Activated CD4-positive, alpha-beta T cell treated with anti-CD3 and anti-CD28 coated beads for 36 hours (primary cell): Measurements from ENCODE around the gene TAF4B. TPM values are rescaled to one million over a fixed set of nuclear protein-coding genes. Genes with fewer than 3 reads are reported as not detected.
"Not testable (repeated sequence)": the region's sequence is repeated elsewhere in the genome, so short reads cannot be mapped to it uniquely, and the experiment has no call there.

Source experiments
- ATAC-seq: fragments of 200-7000 bp; cut with Tn5 transposase; one replicate; pipeline ENCODE4 v1.10.0; 2021; ENCODE audit warnings: mild to moderate bottlenecking, moderate library complexity
- CTCF ChIA-PET: fragments of 350-600 bp; sonication (Branson Sonifier 250); formaldehyde crosslinking; loops from one replicate; lab custom pipeline; 2021; ENCODE audit warnings: antibody characterized with exemption; lab: Charles Lee
- POLR2A ChIA-PET: fragments of 350-600 bp; sonication (Branson Sonifier 250); formaldehyde crosslinking; loops from one replicate; lab custom pipeline; 2021; ENCODE audit warnings: antibody characterized with exemption, inconsistent platforms; lab: Charles Lee
- DNase-seq: peaks from one replicate; pipeline ENCODE4 v3.0.0-alpha.2; 2020
- H3K27ac Mint-ChIP-seq: one replicate; pipeline ENCODE4 v1.8.0; 2021; ENCODE audit warnings: mixed read lengths
- H3K27me3 Mint-ChIP-seq: one replicate; pipeline ENCODE4 v1.8.0; 2021; ENCODE audit warnings: mixed read lengths
- H3K36me3 Mint-ChIP-seq: one replicate; pipeline ENCODE4 v1.8.0; 2021; ENCODE audit warnings: low read depth, mixed read lengths
- H3K4me1 Mint-ChIP-seq: one replicate; pipeline ENCODE4 v1.8.0; 2021; ENCODE audit warnings: mixed read lengths
- H3K4me3 Mint-ChIP-seq: one replicate; pipeline ENCODE4 v1.8.0; 2021; ENCODE audit warnings: mild to moderate bottlenecking, moderate library complexity, mixed read lengths
- H3K9me3 Mint-ChIP-seq: one replicate; pipeline ENCODE4 v1.8.0; 2021; ENCODE audit warnings: low read depth, mixed read lengths
- intact Hi-C, 2 experiments: fragments of 100-400 bp; cut with DNase I in 1 of 2; cut with micrococcal nuclease in 1 of 2; formaldehyde crosslinking; loops; one replicate each; pipeline versions ENCODE4 v1.14.2 to v1.15.1; 2022 to 2024; cut with DNase I, micrococcal nuclease
- total RNA-seq, 2 experiments: library from RNA; stranded (reverse); gene quantifications; one replicate each; pipeline ENCODE4 v1.2.3, GENCODE V29; 2021

Gene TAF4B, protein sequence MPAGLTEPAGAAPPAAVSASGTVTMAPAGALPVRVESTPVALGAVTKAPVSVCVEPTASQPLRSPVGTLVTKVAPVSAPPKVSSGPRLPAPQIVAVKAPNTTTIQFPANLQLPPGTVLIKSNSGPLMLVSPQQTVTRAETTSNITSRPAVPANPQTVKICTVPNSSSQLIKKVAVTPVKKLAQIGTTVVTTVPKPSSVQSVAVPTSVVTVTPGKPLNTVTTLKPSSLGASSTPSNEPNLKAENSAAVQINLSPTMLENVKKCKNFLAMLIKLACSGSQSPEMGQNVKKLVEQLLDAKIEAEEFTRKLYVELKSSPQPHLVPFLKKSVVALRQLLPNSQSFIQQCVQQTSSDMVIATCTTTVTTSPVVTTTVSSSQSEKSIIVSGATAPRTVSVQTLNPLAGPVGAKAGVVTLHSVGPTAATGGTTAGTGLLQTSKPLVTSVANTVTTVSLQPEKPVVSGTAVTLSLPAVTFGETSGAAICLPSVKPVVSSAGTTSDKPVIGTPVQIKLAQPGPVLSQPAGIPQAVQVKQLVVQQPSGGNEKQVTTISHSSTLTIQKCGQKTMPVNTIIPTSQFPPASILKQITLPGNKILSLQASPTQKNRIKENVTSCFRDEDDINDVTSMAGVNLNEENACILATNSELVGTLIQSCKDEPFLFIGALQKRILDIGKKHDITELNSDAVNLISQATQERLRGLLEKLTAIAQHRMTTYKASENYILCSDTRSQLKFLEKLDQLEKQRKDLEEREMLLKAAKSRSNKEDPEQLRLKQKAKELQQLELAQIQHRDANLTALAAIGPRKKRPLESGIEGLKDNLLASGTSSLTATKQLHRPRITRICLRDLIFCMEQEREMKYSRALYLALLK
- 10 to 100 TPM; 18.7 to 24.0 TPM for total RNA-seq

DNA sequence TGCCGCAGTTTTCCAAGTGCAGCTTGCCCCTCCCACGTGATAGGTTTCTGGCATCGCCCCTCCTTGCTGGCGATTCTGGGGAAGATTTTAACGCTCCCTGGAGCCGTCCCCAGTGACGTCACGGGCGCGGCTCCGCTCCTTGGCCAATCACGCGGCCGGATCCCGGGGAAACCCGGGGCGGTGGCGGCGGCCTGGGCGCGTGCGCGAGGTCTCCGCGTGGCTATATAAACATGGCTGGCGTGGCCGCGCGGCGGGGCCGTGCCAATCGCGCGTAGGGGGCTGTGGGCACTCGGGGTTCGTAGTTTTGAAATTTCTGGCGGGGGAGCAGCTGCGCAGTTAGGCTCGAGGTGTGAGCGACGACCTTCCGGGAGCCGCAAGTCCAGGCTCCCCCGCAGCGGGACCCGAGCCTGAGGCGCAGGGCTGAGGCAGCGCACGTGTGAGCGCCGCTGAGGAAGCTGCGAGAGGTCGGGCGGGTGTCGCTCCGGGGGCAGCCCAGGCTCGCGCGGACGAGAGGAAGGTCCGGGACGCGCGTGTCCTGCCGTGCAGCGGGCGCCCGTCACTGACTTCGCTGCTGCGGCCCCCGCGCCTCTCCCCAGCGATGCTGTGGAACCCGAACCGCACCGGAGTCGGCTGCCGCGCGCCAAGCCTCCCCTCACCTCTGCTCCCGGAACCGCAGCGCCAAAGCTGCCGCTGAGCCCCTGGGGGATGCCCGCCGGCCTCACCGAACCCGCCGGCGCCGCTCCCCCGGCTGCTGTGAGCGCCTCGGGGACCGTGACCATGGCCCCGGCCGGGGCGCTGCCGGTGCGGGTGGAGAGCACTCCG, at the start of gene TAF4B:
TSS of gene TAF4B (plus strand) at position 217 of the 822 bp plus-strand sequence. CDS start at position 706, 489 bp downstream.
- peaks cover 34% of the 10 kb centered on the region for H3K4me1 Mint-ChIP-seq
- peaks cover 13% of the 10 kb centered on the region for H3K36me3 Mint-ChIP-seq
- ChIA-PET CTCF (interaction anchor here (0.8 kb wide), 1 partner anchor 11 kb away, joined by 4 read pairs; no protein-coding TSS in a partner anchor), POLR2A (interaction anchor here (0.6 to 1.6 kb wide), 2 partner anchors 11 kb away, joined by 3 to 5 read pairs; no protein-coding TSS in a partner anchor)
- intact Hi-C loops = loop anchor here (1.0 to 10.0 kb wide), 5 partner anchors 11 to 318 kb away; partner anchors contain the start of genes SS18 (in 2 of the 2) and KCTD1 (in 1 of the 2)
- peak within 1 kb of the TSS; percentile 94 for H3K4me3 Mint-ChIP-seq
- H3K9me3 Mint-ChIP-seq = no peaks in the 10 kb centered on the region
- ATAC-seq = peak; percentile 84
- peak; percentile 97 for DNase-seq
- H3K27me3 Mint-ChIP-seq = no peaks in the 10 kb centered on the region
- peak within 1 kb of the TSS; percentile 93 for H3K27ac Mint-ChIP-seq

DNA sequence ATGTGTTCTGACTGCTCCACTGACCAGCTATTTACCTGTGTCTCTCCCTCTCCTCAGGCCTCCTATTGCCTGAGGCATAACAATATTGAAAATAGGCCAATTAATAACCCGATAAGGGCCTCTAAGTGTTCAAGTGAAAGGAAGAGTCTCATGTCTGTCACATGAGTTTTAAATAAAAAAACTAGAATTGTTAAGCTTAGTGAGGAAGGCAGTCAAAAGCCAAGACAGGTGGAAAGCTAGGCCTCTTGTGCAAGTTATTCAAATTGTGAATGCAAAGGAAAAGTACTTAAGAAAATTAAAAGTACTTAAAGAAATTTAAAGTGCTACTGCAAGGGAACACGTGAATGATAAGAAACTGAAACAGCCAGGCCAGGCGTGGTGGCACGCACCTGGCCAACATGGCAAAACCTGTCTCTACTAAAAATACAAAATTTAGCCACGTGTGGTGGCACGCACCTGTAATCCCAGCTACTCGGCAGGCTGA, 44.9 kb upstream of the TAF4B start:
- ChIA-PET POLR2A (no interaction called here), CTCF (no interaction called here)
- no peak for DNase-seq
- intact Hi-C loops = no loop called here
- Mint-ChIP-seq H3K36me3 (no peaks in the 10 kb centered on the region), H3K9me3 (no peaks in the 10 kb centered on the region), H3K4me1 (peaks cover 5% of the 10 kb centered on the region), H3K4me3 (no peak overlapping the region), H3K27me3 (no peaks in the 10 kb centered on the region), H3K27ac (no peak overlapping the region)
- ATAC-seq = no peak

DNA sequence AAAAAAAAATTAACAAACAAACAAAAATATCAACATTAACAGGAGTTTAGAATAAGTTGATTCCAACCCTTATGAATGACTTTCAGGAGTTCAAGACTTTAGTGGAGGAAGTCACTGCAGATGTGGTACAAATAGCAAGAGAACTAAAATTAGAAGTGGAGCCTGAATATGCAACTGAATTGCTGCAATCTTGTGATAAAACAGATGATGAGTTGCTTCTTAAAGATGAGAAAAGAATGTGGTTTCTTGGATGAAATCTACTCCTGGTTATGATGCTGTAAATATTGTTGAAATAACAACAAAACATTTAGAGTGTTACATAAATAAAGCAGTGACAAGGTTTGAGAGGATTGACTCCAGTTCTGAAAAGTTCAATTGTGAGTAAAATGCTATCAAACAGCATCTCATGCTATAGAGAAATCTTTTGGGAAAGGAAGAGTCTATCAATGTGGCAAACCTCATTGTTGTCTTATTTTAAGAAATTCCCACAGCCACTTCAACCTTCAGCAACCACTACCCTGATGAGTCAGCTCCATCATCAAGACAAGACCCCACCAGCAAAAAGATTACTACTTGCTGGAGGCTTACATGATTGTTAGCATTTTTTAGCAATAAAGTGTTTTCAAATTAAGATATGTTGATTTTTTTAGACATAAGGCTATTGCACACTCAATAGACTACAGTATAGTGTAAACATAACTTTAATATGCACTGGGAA, 42.7 kb upstream of the TAF4B start:
- ChIA-PET CTCF (interaction anchor here (0.7 to 1.3 kb wide), 2 partner anchors 22 to 102 kb away, joined by 3 read pairs; no protein-coding TSS in a partner anchor), POLR2A (no interaction called here)
- no peak for DNase-seq
- Mint-ChIP-seq H3K4me3 (no peak overlapping the region), H3K36me3 (no peaks in the 10 kb centered on the region), H3K27ac (no peak overlapping the region), H3K27me3 (no peaks in the 10 kb centered on the region), H3K4me1 (peaks cover 5% of the 10 kb centered on the region), H3K9me3 (peaks cover 2% of the 10 kb centered on the region)
- no peak for ATAC-seq
- intact Hi-C loops = no loop called here

DNA sequence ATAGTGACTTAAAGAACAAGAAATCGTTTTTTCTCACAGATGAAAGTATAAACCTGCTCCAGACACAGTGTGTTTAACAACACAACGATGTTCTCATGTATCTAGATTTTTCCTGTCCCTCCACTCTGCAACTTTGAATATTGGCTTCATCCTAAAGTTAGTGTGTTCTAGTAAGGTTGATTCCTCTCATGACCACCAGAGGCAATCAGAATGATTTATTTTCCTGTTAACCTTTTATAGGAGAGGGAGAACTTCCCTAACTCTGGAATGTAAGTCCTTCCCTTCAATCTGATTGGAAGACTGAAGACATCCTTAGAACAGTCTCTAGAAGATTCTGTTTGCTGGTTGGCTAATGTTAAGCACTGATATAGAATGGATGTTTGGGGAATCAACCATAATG, 41.0 kb upstream of the TAF4B start:
- intact Hi-C loops = no loop called here
- ATAC-seq = no peak
- CTCF ChIA-PET = no interaction called here

DNA sequence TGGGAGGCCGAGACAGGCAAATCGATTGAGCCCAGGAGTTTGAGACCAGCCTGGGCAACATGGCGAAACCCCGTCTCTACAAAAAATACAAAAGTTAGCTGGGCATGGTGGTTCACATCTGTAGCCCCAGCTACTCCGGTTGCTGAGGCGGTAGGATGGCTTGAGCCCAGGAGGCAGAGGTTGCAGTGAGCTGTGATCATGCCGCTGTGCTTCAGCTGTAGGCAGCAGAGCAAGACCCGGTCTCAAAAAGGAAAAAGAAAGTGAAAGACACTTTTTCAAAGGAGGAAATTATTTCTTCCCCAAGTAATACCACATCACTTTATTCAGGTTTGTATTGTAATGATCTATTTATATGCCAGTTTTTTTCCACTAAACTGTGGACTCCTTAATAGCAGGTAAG, 35.7 kb upstream of the TAF4B start:
- ATAC-seq (peak; percentile 92), DNase-seq (peak; percentile 59)
- Mint-ChIP-seq H3K4me3 (peak overlapping the region; percentile 71), H3K27ac (peak overlapping the region; percentile 76), H3K9me3 (peaks cover 2% of the 10 kb centered on the region), H3K36me3 (no peaks in the 10 kb centered on the region), H3K27me3 (no peaks in the 10 kb centered on the region), H3K4me1 (peaks cover 14% of the 10 kb centered on the region)
- intact Hi-C loops = loop anchor here (1.0 to 2.0 kb wide), 2 partner anchors 36 kb away; partner anchors contain the start of gene TAF4B (in 2 of the 2)
- CTCF ChIA-PET = interaction anchor here (0.6 to 0.8 kb wide), 2 partner anchors 30 to 84 kb away, joined by 3 to 4 read pairs; no protein-coding TSS in a partner anchor
- POLR2A ChIA-PET = no interaction called here

More for the DNA sequence above, 41.0 kb upstream of the TAF4B start:
- no peaks in the 10 kb centered on the region for H3K36me3 Mint-ChIP-seq
- H3K4me3 Mint-ChIP-seq = no peak overlapping the region
- no peaks in the 10 kb centered on the region for H3K27me3 Mint-ChIP-seq
- no peak for DNase-seq
- POLR2A ChIA-PET = no interaction called here
- H3K9me3 Mint-ChIP-seq = peaks cover 2% of the 10 kb centered on the region
- no peak overlapping the region for H3K27ac Mint-ChIP-seq
- peaks cover 15% of the 10 kb centered on the region for H3K4me1 Mint-ChIP-seq

DNA sequence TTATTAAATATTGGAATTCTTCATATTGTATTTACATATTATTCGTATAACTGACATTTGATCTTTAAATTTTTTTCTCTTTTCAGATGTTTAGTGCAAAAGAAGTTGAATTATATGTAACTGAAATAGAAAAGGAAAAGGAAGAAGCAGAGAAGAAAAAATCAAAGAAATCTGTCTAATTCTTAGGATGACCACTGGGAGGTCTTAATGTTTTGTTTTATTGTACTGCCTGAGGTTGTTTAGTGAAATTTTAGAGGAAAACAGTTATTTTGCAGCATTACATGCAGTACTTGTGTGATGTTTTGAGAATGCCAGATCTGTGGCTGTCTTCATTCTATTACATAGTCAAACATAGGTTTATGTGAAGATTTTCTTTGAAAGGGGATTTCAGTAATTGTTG, 34.0 kb upstream of the TAF4B start:
- intact Hi-C loops = no loop called here
- Mint-ChIP-seq H3K27me3 (no peaks in the 10 kb centered on the region), H3K4me3 (no peak overlapping the region), H3K4me1 (peaks cover 14% of the 10 kb centered on the region), H3K27ac (no peak overlapping the region), H3K36me3 (no peaks in the 10 kb centered on the region), H3K9me3 (peaks cover 2% of the 10 kb centered on the region)
- ATAC-seq (no peak), DNase-seq (no peak)
- ChIA-PET CTCF (interaction anchor here (0.6 kb wide), 1 partner anchor 28 kb away, joined by 3 read pairs; no protein-coding TSS in a partner anchor), POLR2A (no interaction called here)

DNA sequence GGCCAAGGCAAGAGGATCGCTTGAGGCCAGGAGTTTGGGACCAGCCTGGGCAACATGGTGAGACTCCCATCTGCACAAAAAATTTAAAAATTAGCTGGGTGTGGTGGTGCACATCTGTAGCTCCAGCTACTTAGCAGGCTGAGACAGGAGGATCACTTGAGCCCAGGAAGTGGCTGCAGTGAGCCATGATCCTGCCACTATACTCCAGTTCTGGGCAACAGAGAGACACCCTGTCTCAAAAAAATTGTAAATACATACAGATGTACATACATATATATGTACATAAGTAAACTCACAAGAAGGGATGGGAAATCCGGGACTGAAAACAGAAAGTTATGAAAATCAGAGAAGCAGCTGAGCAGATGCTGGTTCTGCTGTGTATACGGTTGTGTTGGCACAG, 29.6 kb upstream of the TAF4B start:
- intact Hi-C loops = no loop called here
- DNase-seq = no peak
- no peak for ATAC-seq
- CTCF ChIA-PET = interaction anchor here (0.8 kb wide), 1 partner anchor 19 kb away, joined by 4 read pairs; no protein-coding TSS in a partner anchor
- H3K4me3 Mint-ChIP-seq = no peak overlapping the region
- no peak overlapping the region for H3K27ac Mint-ChIP-seq
- no peaks in the 10 kb centered on the region for H3K36me3 Mint-ChIP-seq
- POLR2A ChIA-PET = no interaction called here
- peaks cover 3% of the 10 kb centered on the region for H3K4me1 Mint-ChIP-seq
- no peaks in the 10 kb centered on the region for H3K27me3 Mint-ChIP-seq
- H3K9me3 Mint-ChIP-seq = no peaks in the 10 kb centered on the region

DNA sequence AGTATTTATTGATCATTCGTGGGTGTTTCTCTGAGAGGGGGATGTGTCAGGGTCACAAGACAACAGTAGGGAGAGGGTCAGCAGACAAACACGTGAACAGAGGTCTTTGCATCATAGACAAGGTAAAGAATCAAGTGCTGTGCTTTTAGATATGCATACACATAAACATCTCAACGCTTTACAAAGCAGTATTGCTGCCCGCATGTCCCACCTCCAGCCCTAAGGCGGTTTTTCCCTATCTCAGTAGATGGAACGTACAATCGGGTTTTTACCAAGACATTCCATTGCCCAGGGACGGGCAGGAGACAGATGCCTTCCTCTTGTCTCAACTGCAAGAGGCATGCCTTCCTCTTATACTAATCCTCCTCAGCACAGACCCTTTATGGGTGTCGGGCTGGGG, 24.2 kb upstream of the TAF4B start:
- POLR2A ChIA-PET, H3K9me3 Mint-ChIP-seq, H3K4me3 Mint-ChIP-seq: not testable (repeated sequence)

DNA sequence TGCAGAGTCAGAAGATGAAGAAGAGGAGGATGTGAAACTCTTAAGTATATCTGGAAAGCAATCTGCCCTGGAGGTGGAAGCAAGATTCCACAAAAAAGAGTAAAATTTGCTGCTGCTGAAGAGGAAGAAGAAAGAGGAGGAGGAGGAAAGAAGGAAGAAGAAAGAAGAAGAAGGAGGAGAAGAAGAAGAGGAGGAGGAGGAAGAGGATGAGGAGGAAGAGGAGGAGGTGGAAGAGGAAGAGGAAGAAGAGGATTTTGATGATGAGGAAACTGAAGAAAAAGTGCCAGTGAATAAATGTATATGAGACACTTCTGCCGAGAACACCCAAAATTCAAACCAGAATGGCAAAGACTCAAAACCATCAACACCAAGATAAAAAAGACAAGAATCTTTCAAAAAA, 20.9 kb upstream of the TAF4B start:
- CTCF ChIA-PET = no interaction called here
- H3K27me3 Mint-ChIP-seq = no peaks in the 10 kb centered on the region
- no peak overlapping the region for H3K27ac Mint-ChIP-seq
- no peaks in the 10 kb centered on the region for H3K9me3 Mint-ChIP-seq
- intact Hi-C loops = no loop called here
- H3K4me3 Mint-ChIP-seq = no peak overlapping the region
- no peaks in the 10 kb centered on the region for H3K36me3 Mint-ChIP-seq
- no peak for ATAC-seq
- peaks cover 6% of the 10 kb centered on the region for H3K4me1 Mint-ChIP-seq
- POLR2A ChIA-PET = no interaction called here
- no peak for DNase-seq

More for the DNA sequence above, 24.2 kb upstream of the TAF4B start:
- H3K4me1 Mint-ChIP-seq, H3K36me3 Mint-ChIP-seq, DNase-seq, intact Hi-C loops, CTCF ChIA-PET, ATAC-seq, H3K27ac Mint-ChIP-seq, H3K27me3 Mint-ChIP-seq: not testable (repeated sequence)

DNA sequence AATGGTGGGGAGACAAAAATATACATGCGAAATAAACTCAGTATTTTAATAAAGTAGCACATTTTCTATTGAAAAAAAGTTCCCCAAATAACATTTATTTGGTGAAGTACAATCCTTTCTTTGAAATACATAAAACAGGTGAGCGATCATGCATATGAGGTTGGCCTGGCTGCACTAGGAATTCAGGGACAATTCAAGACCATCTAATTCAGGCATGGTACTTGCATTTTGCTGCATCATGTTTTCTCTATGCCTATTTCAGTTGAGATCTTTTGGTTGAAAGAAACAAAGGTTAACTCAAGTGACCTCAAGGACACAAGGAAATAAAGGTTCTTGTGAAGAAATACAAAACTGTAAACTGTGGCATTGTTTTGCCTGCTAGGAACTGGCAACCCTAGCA, 19.8 kb upstream of the TAF4B start:
- no peak overlapping the region for H3K4me3 Mint-ChIP-seq
- no peaks in the 10 kb centered on the region for H3K36me3 Mint-ChIP-seq
- intact Hi-C loops = no loop called here
- peaks cover 12% of the 10 kb centered on the region for H3K4me1 Mint-ChIP-seq
- ChIA-PET POLR2A (no interaction called here), CTCF (interaction anchor here (0.8 to 1.0 kb wide), 2 partner anchors 9 to 44 kb away, joined by 3 to 5 read pairs; no protein-coding TSS in a partner anchor)
- ATAC-seq (no peak), DNase-seq (no peak)
- no peaks in the 10 kb centered on the region for H3K27me3 Mint-ChIP-seq
- no peak overlapping the region for H3K27ac Mint-ChIP-seq
- no peaks in the 10 kb centered on the region for H3K9me3 Mint-ChIP-seq
